Right atrium auricular region (tissue), 2 donors: ENCODE results near the gene OR2B2. TPM values are rescaled to one million over a fixed set of nuclear protein-coding genes. Genes with fewer than 3 reads are reported as not detected.

Experiments used
- DNase-seq: peaks from one replicate; pipeline ENCODE4 v3.0.0-alpha.2; 2019; ENCODE audit warnings: low spot score
- H3K27ac ChIP-seq, 2 donors: fragments of 200-600 bp; sonication (generic); 1 replicate in 1 of 2; 2 replicates in 1 of 2; pipeline ENCODE4 v1.5.1; 2016 to 2019
- H3K27me3 ChIP-seq, 2 donors: fragments of 200-600 bp; sonication (generic); one replicate each; pipeline versions ENCODE4 v1.5.1 to v1.6.0; 2017 to 2019
- H3K36me3 ChIP-seq: fragments of 200-600 bp; sonication (generic); one replicate; pipeline ENCODE4 v1.5.1; 2016
- H3K4me1 ChIP-seq, 2 donors: fragments of 200-600 bp; sonication (generic); one replicate each; pipeline versions ENCODE4 v1.5.1 to v1.6.0; 2017 to 2019
- H3K4me3 ChIP-seq, 2 donors: fragments of 200-600 bp; sonication (generic); 1 replicate in 1 of 2; 2 replicates in 1 of 2; pipeline ENCODE4 v1.5.1; 2017 to 2019; ENCODE audit warnings: mild to moderate bottlenecking in 1 of 2, moderate library complexity in 1 of 2
- H3K9me3 ChIP-seq, 2 donors: fragments of 200-600 bp; sonication (generic); one replicate each; pipeline ENCODE4 v1.5.1; 2019
- total RNA-seq, 2 donors: library from RNA; depleted of rRNA; stranded (reverse); fragments of >200 nt; gene quantifications; one replicate each; pipeline ENCODE4 v1.1.0, GENCODE V29; 2016
- TF ChIP-seq, protein P1 (sequence below), 2 donors: fragments of 200-600 bp; sonication (generic); IDR thresholded peaks; one replicate each; pipeline ENCODE4 v1.5.1; 2019; ENCODE audit warnings: antibody characterized with exemption in 2 of 2

Gene OR2B2
- total RNA-seq, 2 donors from 2014 or later: not detected

DNA sequence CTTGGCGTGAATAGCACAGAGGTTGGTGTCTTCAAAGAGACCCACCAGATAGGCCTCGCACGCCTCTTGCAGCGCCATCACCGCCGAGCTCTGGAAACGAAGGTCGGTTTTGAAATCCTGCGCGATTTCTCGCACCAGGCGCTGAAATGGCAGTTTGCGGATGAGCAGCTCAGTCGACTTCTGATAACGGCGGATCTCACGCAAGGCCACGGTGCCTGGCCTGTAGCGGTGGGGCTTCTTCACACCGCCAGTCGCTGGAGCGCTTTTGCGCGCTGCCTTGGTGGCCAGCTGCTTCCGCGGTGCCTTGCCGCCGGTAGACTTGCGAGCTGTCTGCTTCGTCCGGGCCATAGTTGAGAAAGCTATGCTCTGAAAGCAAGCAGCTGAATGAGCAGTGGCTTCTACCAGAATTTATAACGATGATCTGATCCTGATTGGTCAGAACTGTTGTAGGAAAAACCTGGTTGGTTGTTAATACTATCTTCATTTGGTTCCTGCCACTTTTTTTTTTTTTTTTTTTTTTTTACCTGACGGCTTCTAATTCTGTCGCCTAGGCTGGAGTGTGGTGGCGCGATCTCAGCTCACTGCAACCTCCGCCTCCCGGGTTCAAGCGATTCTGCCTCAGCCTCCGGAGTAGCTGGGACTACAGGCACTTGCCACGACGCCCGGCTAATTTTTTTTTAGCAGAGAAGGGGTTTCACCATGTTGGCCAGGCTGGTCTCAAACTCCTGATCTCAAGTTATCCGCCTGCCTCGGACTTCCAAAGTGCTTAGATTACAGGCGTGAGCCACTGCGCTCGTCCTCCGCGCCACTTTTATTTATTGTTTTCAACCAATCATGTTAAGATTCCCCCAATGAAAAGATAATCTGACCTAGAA, 21.5 kb downstream of the OR2B2 start:
- DNase-seq: no peak
- Histone ChIP-seq H3K4me1 (peaks cover 0 to 30% of the 10 kb centered on the region in 2 donors), H3K27me3 (peaks cover 0 to 23% of the 10 kb centered on the region in 2 donors), H3K4me3 (peak overlapping the region in 1 of 2 donors; percentile 39), H3K9me3 (no peaks in the 10 kb centered on the region), H3K27ac (no peak overlapping the region), H3K36me3 (no peaks in the 10 kb centered on the region)
- TF ChIP-seq, protein P1, sequence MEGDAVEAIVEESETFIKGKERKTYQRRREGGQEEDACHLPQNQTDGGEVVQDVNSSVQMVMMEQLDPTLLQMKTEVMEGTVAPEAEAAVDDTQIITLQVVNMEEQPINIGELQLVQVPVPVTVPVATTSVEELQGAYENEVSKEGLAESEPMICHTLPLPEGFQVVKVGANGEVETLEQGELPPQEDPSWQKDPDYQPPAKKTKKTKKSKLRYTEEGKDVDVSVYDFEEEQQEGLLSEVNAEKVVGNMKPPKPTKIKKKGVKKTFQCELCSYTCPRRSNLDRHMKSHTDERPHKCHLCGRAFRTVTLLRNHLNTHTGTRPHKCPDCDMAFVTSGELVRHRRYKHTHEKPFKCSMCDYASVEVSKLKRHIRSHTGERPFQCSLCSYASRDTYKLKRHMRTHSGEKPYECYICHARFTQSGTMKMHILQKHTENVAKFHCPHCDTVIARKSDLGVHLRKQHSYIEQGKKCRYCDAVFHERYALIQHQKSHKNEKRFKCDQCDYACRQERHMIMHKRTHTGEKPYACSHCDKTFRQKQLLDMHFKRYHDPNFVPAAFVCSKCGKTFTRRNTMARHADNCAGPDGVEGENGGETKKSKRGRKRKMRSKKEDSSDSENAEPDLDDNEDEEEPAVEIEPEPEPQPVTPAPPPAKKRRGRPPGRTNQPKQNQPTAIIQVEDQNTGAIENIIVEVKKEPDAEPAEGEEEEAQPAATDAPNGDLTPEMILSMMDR (IDR thresholded peaks at IDR 0.05): no peak

GRCh38 chr6:27889628-27890444, 22.4 kb downstream of the OR2B2 start:
- no peaks in the 10 kb centered on the region for H3K36me3 ChIP-seq
- DNase-seq: no peak
- TF ChIP-seq, protein P1 (IDR thresholded peaks at IDR 0.05): no peak
- H3K27ac ChIP-seq: no peak overlapping the region
- H3K27me3 ChIP-seq: peaks cover 0 to 23% of the 10 kb centered on the region in 2 donors
- H3K4me1 ChIP-seq: peaks cover 0 to 30% of the 10 kb centered on the region in 2 donors
- peak overlapping the region in 1 of 2 donors; percentile 39 for H3K4me3 ChIP-seq
- no peaks in the 10 kb centered on the region for H3K9me3 ChIP-seq

- Histone ChIP-seq H3K4me3 (no peak overlapping the region), H3K27ac (no peak overlapping the region), H3K36me3 (no peaks in the 10 kb centered on the region), H3K27me3 (peaks cover 0 to 23% of the 10 kb centered on the region in 2 donors), H3K4me1 (peaks cover 0 to 30% of the 10 kb centered on the region in 2 donors), H3K9me3 (no peaks in the 10 kb centered on the region)
- DNase-seq: no peak
- TF ChIP-seq, protein P1 (IDR thresholded peaks at IDR 0.05): no peak
Observed at GRCh38 chr6:27889275-27889627, 22.9 kb downstream of the OR2B2 start.

DNA sequence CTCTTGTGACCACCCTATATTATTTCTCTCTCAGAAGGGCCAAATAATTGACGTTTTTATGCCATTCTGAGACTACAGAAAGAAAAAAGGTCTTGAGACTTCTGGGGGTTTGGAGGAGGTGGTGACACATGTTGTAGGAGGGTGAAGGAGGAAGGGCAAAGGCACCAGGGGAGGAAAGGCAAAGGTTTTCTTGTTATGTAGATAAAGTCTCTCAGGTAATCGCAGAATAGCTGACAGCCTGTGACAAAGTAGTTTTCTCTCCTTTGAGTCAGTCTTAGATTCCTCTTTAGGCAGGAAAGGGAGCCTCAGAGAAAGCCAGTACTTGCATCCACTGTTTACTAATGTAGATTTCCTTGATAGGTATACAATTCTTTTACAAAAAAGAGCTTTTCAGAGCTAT, 23.6 kb downstream of the OR2B2 start:
- DNase-seq: no peak

DNA sequence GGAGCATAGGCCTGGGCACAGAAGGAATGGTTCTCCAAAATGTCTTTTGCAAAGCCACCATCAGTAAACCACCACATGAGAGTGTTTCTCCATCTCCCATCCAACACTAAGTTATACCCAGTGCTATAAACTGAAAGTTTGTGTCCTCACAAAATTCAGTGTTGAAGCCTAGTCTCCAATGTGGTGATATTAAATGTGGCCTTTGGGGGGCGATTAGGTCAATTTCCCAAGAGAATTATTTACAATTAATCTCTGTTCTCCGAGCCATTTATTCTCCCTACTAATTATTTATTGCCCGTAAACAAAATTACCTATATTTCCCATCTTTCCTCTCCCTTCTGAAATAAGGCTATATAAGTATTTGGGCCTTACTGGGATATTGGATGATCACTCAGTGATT, 26.1 kb downstream of the OR2B2 start:
- TF ChIP-seq, protein P1 (IDR thresholded peaks at IDR 0.05): no peak
- Histone ChIP-seq H3K27ac (no peak overlapping the region), H3K27me3 (peaks cover 0 to 10% of the 10 kb centered on the region in 2 donors), H3K4me1 (peaks cover 0 to 8% of the 10 kb centered on the region in 2 donors), H3K9me3 (no peaks in the 10 kb centered on the region), H3K4me3 (no peak overlapping the region), H3K36me3 (no peaks in the 10 kb centered on the region)
- DNase-seq: no peak

More for the DNA sequence above, 23.6 kb downstream of the OR2B2 start:
- Histone ChIP-seq H3K4me3 (no peak overlapping the region), H3K27me3 (peaks cover 0 to 23% of the 10 kb centered on the region in 2 donors), H3K36me3 (no peaks in the 10 kb centered on the region), H3K4me1 (peaks cover 0 to 26% of the 10 kb centered on the region in 2 donors), H3K9me3 (no peaks in the 10 kb centered on the region), H3K27ac (no peak overlapping the region)
- TF ChIP-seq, protein P1 (IDR thresholded peaks at IDR 0.05): no peak
